ENCODE results near the gene BEND6. TPM values are rescaled to one million over a fixed set of nuclear protein-coding genes. Genes with fewer than 3 reads are reported as not detected.

Gene BEND6
- total RNA-seq, 5 donors from 2014 or later (not counting 1 experiment from before 2014, with no cell fraction given) = not detected

DNA sequence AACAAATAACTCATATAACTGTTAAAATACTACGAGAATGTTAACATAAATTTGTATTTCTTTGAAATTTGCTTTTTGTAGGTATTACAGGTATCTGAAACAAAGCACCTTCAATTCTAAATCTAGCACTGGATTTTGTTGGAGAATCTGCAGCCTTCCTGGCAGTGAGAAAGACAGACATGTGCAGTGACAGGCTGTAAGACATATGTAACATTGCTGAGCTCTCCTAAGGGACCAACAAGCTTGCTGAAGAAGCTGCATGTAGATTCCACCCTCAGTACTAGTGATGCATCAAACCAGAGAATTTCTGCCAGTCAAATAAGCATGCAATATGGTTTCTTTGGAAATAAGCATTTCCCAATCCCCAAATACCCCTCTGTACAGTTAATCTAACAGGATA lies 71.1 kb downstream of the BEND6 start:
- H3K4me3 ChIP-seq (ENCODE audit: control insufficient read depth in 1 of 2, extremely low read depth in 1 of 2, low read length in 1 of 2) = no peak overlapping the region
- Mint-ChIP-seq H3K4me1 (no peaks in the 10 kb centered on the region), H3K36me3 (peaks cover 9% of the 10 kb centered on the region), H3K27ac (no peak overlapping the region), H3K9me3 (peaks cover 14 to 23% (median 16%) of the 10 kb centered on the region in 3 donors), H3K27me3 (peaks cover 4 to 16% of the 10 kb centered on the region in 2 donors), H3K4me3 (no peak overlapping the region)
- no peak for DNase-seq
- ATAC-seq (replicated peaks in 1 of 4) = no peak
- no peaks in the 10 kb centered on the region for H3K36me3 ChIP-seq (ENCODE audit: control insufficient read depth in 2 of 2, extremely low read depth in 1 of 2, insufficient read depth in 1 of 2, low read length in 1 of 2)
- H3K4me1 ChIP-seq (ENCODE audit: control insufficient read depth in 1 of 2, extremely low read depth in 1 of 2, insufficient read depth in 2 of 2, low read length in 2 of 2) = no peaks in the 10 kb centered on the region
- peaks cover 2% of the 10 kb centered on the region for H3K9me3 ChIP-seq
- CTCF ChIA-PET = interaction anchor here in 1 of 2 donors (0.6 kb wide), 1 partner anchor 33 kb away, joined by 4 read pairs; no protein-coding TSS in a partner anchor
- POLR2A ChIA-PET = no interaction called here
- no CpG with 5 or more reads among the region's 1 CpG for WGBS (ENCODE audit: insufficient coverage)
- no peak overlapping the region for H3K27ac ChIP-seq (ENCODE audit: low read length)
- peaks cover 0 to 7% of the 10 kb centered on the region in 2 experiments for H3K27me3 ChIP-seq (replicated peaks in 1 of 2; ENCODE audit: control insufficient read depth in 2 of 2, extremely low read depth in 1 of 2, insufficient read depth in 2 of 2, low read length in 1 of 2)

GRCh38 chr6:57027301-57027700 lies 72.4 kb downstream of the BEND6 start:
- Histone ChIP-seq H3K27ac (ENCODE audit: low read length) (no peak overlapping the region), H3K4me3 (ENCODE audit: control insufficient read depth in 1 of 2, extremely low read depth in 1 of 2, low read length in 1 of 2) (no peak overlapping the region), H3K27me3 (replicated peaks in 1 of 2; ENCODE audit: control insufficient read depth in 2 of 2, extremely low read depth in 1 of 2, insufficient read depth in 2 of 2, low read length in 1 of 2) (peaks cover 0 to 7% of the 10 kb centered on the region in 2 experiments), H3K9me3 (peaks cover 2% of the 10 kb centered on the region), H3K36me3 (ENCODE audit: control insufficient read depth in 2 of 2, extremely low read depth in 1 of 2, insufficient read depth in 1 of 2, low read length in 1 of 2) (no peaks in the 10 kb centered on the region), H3K4me1 (ENCODE audit: control insufficient read depth in 1 of 2, extremely low read depth in 1 of 2, insufficient read depth in 2 of 2, low read length in 2 of 2) (no peaks in the 10 kb centered on the region)
- peaks cover 14 to 23% (median 16%) of the 10 kb centered on the region in 3 donors for H3K9me3 Mint-ChIP-seq
- H3K36me3 Mint-ChIP-seq = peaks cover 9% of the 10 kb centered on the region
- no peak for DNase-seq
- peaks cover 4 to 21% of the 10 kb centered on the region in 2 donors for H3K27me3 Mint-ChIP-seq
- no peaks in the 10 kb centered on the region for H3K4me1 Mint-ChIP-seq
- no peak for ATAC-seq (replicated peaks in 1 of 4)
- ChIA-PET CTCF (no interaction called here), POLR2A (no interaction called here)
- no peak overlapping the region for H3K4me3 Mint-ChIP-seq
- no CpG with 5 or more reads among the region's 3 CpGs for WGBS (ENCODE audit: insufficient coverage)
- no peak overlapping the region for H3K27ac Mint-ChIP-seq

- Mint-ChIP-seq H3K9me3 (peaks cover 14 to 16% (median 15%) of the 10 kb centered on the region in 3 donors), H3K27ac (no peak overlapping the region), H3K4me1 (no peaks in the 10 kb centered on the region), H3K27me3 (peaks cover 4 to 21% of the 10 kb centered on the region in 2 donors), H3K4me3 (no peak overlapping the region), H3K36me3 (peaks cover 9% of the 10 kb centered on the region)
- ATAC-seq (replicated peaks in 1 of 4) (no peak), DNase-seq (no peak)
- H3K36me3 ChIP-seq (ENCODE audit: control insufficient read depth in 2 of 2, extremely low read depth in 1 of 2, insufficient read depth in 1 of 2, low read length in 1 of 2) = no peaks in the 10 kb centered on the region
- peaks cover 0 to 7% of the 10 kb centered on the region in 2 experiments for H3K27me3 ChIP-seq (replicated peaks in 1 of 2; ENCODE audit: control insufficient read depth in 2 of 2, extremely low read depth in 1 of 2, insufficient read depth in 2 of 2, low read length in 1 of 2)
- peaks cover 2% of the 10 kb centered on the region for H3K9me3 ChIP-seq
- H3K4me1 ChIP-seq (ENCODE audit: control insufficient read depth in 1 of 2, extremely low read depth in 1 of 2, insufficient read depth in 2 of 2, low read length in 2 of 2) = no peaks in the 10 kb centered on the region
- H3K4me3 ChIP-seq (ENCODE audit: control insufficient read depth in 1 of 2, extremely low read depth in 1 of 2, low read length in 1 of 2) = no peak overlapping the region
- ChIA-PET CTCF (no interaction called here), POLR2A (no interaction called here)
- no peak overlapping the region for H3K27ac ChIP-seq (ENCODE audit: low read length)
- 92% methylated on average over 8 of the region's 9 CpGs for WGBS (ENCODE audit: insufficient coverage)
These were observed 74.3 kb downstream of the BEND6 start for GRCh38 chr6:57029213-57029612.

GRCh38 chr6:57033228-57033627 lies 78.3 kb downstream of the BEND6 start:
- H3K27ac Mint-ChIP-seq = no peak overlapping the region
- WGBS (ENCODE audit: insufficient coverage) = no CpG with 5 or more reads among the region's 3 CpGs
- no peaks in the 10 kb centered on the region for H3K9me3 Mint-ChIP-seq
- ChIA-PET POLR2A (no interaction called here), CTCF (no interaction called here)
- H3K36me3 ChIP-seq (ENCODE audit: control insufficient read depth in 2 of 2, extremely low read depth in 1 of 2, insufficient read depth in 1 of 2, low read length in 1 of 2) = no peaks in the 10 kb centered on the region
- H3K4me3 Mint-ChIP-seq = no peak overlapping the region
- H3K27me3 ChIP-seq (replicated peaks in 1 of 2; ENCODE audit: control insufficient read depth in 2 of 2, extremely low read depth in 1 of 2, insufficient read depth in 2 of 2, low read length in 1 of 2) = peaks cover 0 to 12% of the 10 kb centered on the region in 2 experiments
- no peaks in the 10 kb centered on the region for H3K4me1 ChIP-seq (ENCODE audit: control insufficient read depth in 1 of 2, extremely low read depth in 1 of 2, insufficient read depth in 2 of 2, low read length in 2 of 2)
- no peaks in the 10 kb centered on the region for H3K4me1 Mint-ChIP-seq
- DNase-seq (no peak), ATAC-seq (replicated peaks in 1 of 4) (no peak)
- no peaks in the 10 kb centered on the region for H3K9me3 ChIP-seq
- H3K27ac ChIP-seq (ENCODE audit: low read length) = no peak overlapping the region
- no peak overlapping the region for H3K4me3 ChIP-seq (ENCODE audit: control insufficient read depth in 1 of 2, extremely low read depth in 1 of 2, low read length in 1 of 2)
- no peaks in the 10 kb centered on the region for H3K36me3 Mint-ChIP-seq
- H3K27me3 Mint-ChIP-seq = peaks cover 15 to 38% of the 10 kb centered on the region in 2 donors

- H3K36me3 ChIP-seq (ENCODE audit: control insufficient read depth in 2 of 2, extremely low read depth in 1 of 2, insufficient read depth in 1 of 2, low read length in 1 of 2) = no peaks in the 10 kb centered on the region
- Mint-ChIP-seq H3K4me3 (no peak overlapping the region), H3K27ac (no peak overlapping the region), H3K9me3 (no peaks in the 10 kb centered on the region), H3K4me1 (no peaks in the 10 kb centered on the region), H3K27me3 (peaks cover 20 to 36% of the 10 kb centered on the region in 2 donors), H3K36me3 (no peaks in the 10 kb centered on the region)
- no peak overlapping the region for H3K4me3 ChIP-seq (ENCODE audit: control insufficient read depth in 1 of 2, extremely low read depth in 1 of 2, low read length in 1 of 2)
- ChIA-PET CTCF (no interaction called here), POLR2A (no interaction called here)
- H3K4me1 ChIP-seq (ENCODE audit: control insufficient read depth in 1 of 2, extremely low read depth in 1 of 2, insufficient read depth in 2 of 2, low read length in 2 of 2) = no peaks in the 10 kb centered on the region
- ATAC-seq (replicated peaks in 1 of 4) (no peak), DNase-seq (no peak)
- WGBS (ENCODE audit: insufficient coverage) = no CpG with 5 or more reads among the region's 3 CpGs
- H3K27me3 ChIP-seq (replicated peaks in 1 of 2; ENCODE audit: control insufficient read depth in 2 of 2, extremely low read depth in 1 of 2, insufficient read depth in 2 of 2, low read length in 1 of 2) = peaks cover 0 to 14% of the 10 kb centered on the region in 2 experiments
- H3K9me3 ChIP-seq = no peaks in the 10 kb centered on the region
- no peak overlapping the region for H3K27ac ChIP-seq (ENCODE audit: low read length)
These were observed 80.6 kb downstream of the BEND6 start for GRCh38 chr6:57035549-57035948.

DNA sequence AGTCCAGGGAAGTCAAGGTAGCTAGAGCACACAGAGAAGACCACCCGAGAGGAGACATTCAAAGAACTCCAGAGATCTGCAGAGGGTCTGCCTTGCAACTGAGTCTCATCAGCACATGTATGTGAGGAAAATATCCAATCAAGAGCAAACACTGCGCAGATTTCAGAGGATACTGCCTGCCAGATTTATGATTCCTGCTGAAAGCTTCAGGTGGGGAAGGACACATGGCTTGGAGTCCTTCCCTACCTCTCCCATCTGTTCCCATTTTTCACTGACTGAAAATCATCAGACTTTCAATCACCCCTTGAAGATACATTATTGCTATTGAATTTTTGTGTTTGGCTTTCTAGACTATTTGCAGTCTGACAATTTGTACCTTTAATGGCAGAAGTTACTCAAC lies 84.0 kb downstream of the BEND6 start:
- ChIA-PET CTCF (interaction anchor here in 1 of 2 donors (0.6 kb wide), 1 partner anchor 8 kb away, joined by 3 read pairs; no protein-coding TSS in a partner anchor), POLR2A (no interaction called here)
- no peak for DNase-seq
- no peak for ATAC-seq (replicated peaks in 1 of 4)
- peaks cover 0 to 22% of the 10 kb centered on the region in 2 experiments for H3K27me3 ChIP-seq (replicated peaks in 1 of 2; ENCODE audit: control insufficient read depth in 2 of 2, extremely low read depth in 1 of 2, insufficient read depth in 2 of 2, low read length in 1 of 2)
- no peaks in the 10 kb centered on the region for H3K36me3 ChIP-seq (ENCODE audit: control insufficient read depth in 2 of 2, extremely low read depth in 1 of 2, insufficient read depth in 1 of 2, low read length in 1 of 2)
- H3K27ac Mint-ChIP-seq = no peak overlapping the region
- H3K36me3 Mint-ChIP-seq = no peaks in the 10 kb centered on the region
- H3K27ac ChIP-seq (ENCODE audit: low read length) = no peak overlapping the region
- no peak overlapping the region for H3K4me3 ChIP-seq (ENCODE audit: control insufficient read depth in 1 of 2, extremely low read depth in 1 of 2, low read length in 1 of 2)
- no peaks in the 10 kb centered on the region for H3K4me1 ChIP-seq (ENCODE audit: control insufficient read depth in 1 of 2, extremely low read depth in 1 of 2, insufficient read depth in 2 of 2, low read length in 2 of 2)
- H3K4me3 Mint-ChIP-seq = no peak overlapping the region
- no peaks in the 10 kb centered on the region for H3K4me1 Mint-ChIP-seq
- no peaks in the 10 kb centered on the region for H3K9me3 Mint-ChIP-seq
- no CpG with 5 or more reads among the region's 2 CpGs for WGBS (ENCODE audit: insufficient coverage)
- no peaks in the 10 kb centered on the region for H3K9me3 ChIP-seq
- H3K27me3 Mint-ChIP-seq = peaks cover 33 to 46% of the 10 kb centered on the region in 2 donors

GRCh38 chr6:57040011-57040410 lies 85.1 kb downstream of the BEND6 start:
- CTCF ChIA-PET = interaction anchor here in 1 of 2 donors (1.4 kb wide), 1 partner anchor 19 kb away, joined by 4 read pairs; no protein-coding TSS in a partner anchor

More at GRCh38 chr6:57040011-57040410, 85.1 kb downstream of the BEND6 start:
- no peak for DNase-seq
- Histone ChIP-seq H3K4me1 (ENCODE audit: control insufficient read depth in 1 of 2, extremely low read depth in 1 of 2, insufficient read depth in 2 of 2, low read length in 2 of 2) (no peaks in the 10 kb centered on the region), H3K36me3 (ENCODE audit: control insufficient read depth in 2 of 2, extremely low read depth in 1 of 2, insufficient read depth in 1 of 2, low read length in 1 of 2) (no peaks in the 10 kb centered on the region), H3K4me3 (ENCODE audit: control insufficient read depth in 1 of 2, extremely low read depth in 1 of 2, low read length in 1 of 2) (no peak overlapping the region), H3K27ac (ENCODE audit: low read length) (no peak overlapping the region), H3K9me3 (no peaks in the 10 kb centered on the region), H3K27me3 (replicated peaks in 1 of 2; ENCODE audit: control insufficient read depth in 2 of 2, extremely low read depth in 1 of 2, insufficient read depth in 2 of 2, low read length in 1 of 2) (peaks cover 0 to 22% of the 10 kb centered on the region in 2 experiments)
- Mint-ChIP-seq H3K36me3 (no peaks in the 10 kb centered on the region), H3K27ac (no peak overlapping the region), H3K9me3 (no peaks in the 10 kb centered on the region), H3K4me3 (no peak overlapping the region), H3K27me3 (peaks cover 32 to 39% of the 10 kb centered on the region in 2 donors), H3K4me1 (no peaks in the 10 kb centered on the region)
- POLR2A ChIA-PET = no interaction called here
- peak in 1 of 4 experiments; percentile 31 for ATAC-seq (replicated peaks in 1 of 4)
- WGBS (ENCODE audit: insufficient coverage) = 94% methylated on average over 3 of the region's 5 CpGs
